H54 (cell line): ENCODE measurements around the gene PPTC7.
"Not testable (repeated sequence)": the region's sequence is repeated elsewhere in the genome, so short reads cannot be mapped to it uniquely, and the experiment has no call there.

Experiments
- DNase-seq: peaks from one replicate; pipeline ENCODE4 v3.0.0; 2011; ENCODE audit warnings: low spot score, mixed read lengths; ENCODE audit not compliant: insufficient read length
- FAIRE-seq: peaks from 3 replicates; lab custom pipeline; 2011; peaks lifted over from hg19 to GRCh38; lab: Jason Lieb, UNC
- POLR2A ChIP-seq: IDR thresholded peaks from 2 replicates; pipeline ENCODE4 v1.6.1; 2011; ENCODE audit warnings: low read depth, mild to moderate bottlenecking, low read length

PPTC7 gene

DNA sequence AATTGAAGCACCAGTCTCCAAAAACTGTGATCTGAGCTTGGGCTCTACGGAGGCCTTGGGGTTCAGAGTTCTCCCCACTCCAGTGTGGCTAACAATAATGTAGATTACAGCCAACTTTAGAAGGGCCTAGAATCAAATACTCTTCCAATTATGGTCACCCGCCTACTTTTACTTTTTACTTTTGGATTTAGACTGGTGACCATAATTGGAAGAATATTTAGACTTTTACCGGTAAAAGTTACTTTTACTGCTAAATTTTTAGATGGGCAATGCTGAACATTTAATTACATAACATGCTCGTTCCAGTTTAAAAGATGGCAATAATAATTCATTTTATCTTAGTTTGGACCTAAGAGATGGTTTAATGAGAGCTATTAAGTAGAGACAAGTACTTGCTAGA lies 39.2 kb downstream of the PPTC7 start:
- FAIRE-seq (no peak), DNase-seq (no peak)
- no peak for TF ChIP-seq POLR2A

DNA sequence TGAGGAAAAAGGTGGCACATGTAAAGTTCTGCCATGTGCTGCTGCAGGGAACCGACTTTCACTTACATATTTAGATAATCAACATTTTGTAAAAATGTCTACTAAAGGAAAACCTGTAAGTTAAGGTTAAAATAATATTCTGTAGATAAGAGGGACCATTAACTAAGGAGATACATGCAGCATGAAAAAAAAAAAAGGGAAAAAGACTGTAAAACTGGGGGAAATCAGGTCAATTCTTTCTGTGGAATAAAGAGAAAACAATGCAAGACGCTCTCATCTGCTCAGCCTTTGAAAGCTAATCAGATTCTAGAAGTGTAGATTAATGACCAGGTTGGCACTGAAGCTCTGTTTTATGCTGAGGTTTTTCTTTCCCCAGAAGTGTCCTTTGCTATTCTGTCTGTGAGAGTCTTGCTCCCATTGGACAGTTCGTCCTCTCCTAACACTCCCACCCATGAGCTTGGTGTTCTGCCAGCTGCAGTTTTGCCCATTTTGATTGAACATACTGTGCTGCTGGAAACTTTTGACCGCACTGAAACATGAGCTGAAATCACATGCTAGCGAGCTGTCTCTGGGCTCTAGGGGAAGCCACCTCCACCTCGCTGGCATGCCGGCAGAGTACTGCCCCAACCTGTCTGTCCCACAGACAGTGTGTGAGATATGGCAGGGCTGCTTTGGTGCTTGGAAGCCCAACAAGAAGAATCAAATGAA lies 39.7 kb downstream of the PPTC7 start:
- DNase-seq (no peak), FAIRE-seq (no peak)
- TF ChIP-seq POLR2A, result no peak

DNA sequence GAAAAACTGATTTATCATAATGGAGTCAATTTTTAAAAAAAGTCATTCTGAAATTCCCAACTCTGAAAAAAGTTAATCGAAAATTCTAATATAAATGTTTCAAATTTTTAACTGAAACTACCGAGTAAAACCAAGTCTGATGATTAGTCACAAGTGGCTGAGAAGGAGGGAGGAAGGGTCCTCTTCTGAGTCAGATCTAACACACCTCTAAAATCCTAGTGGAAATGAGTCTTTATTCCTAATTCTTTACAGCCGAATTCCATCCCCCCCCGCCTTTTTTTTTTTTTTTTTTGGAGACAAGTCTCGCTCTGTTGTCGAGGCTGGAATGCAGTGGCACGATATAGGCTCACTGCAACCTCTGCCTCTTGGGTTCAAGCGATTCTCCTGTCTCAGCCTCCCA lies 43.1 kb downstream of the PPTC7 start:
- no peak for FAIRE-seq
- DNase-seq, result no peak
- TF ChIP-seq POLR2A, result no peak

- DNase-seq (no peak), FAIRE-seq (no peak)
- no peak for TF ChIP-seq POLR2A
Observed at GRCh38 chr12:110538869-110539622, 44.1 kb downstream of the PPTC7 start.

DNA sequence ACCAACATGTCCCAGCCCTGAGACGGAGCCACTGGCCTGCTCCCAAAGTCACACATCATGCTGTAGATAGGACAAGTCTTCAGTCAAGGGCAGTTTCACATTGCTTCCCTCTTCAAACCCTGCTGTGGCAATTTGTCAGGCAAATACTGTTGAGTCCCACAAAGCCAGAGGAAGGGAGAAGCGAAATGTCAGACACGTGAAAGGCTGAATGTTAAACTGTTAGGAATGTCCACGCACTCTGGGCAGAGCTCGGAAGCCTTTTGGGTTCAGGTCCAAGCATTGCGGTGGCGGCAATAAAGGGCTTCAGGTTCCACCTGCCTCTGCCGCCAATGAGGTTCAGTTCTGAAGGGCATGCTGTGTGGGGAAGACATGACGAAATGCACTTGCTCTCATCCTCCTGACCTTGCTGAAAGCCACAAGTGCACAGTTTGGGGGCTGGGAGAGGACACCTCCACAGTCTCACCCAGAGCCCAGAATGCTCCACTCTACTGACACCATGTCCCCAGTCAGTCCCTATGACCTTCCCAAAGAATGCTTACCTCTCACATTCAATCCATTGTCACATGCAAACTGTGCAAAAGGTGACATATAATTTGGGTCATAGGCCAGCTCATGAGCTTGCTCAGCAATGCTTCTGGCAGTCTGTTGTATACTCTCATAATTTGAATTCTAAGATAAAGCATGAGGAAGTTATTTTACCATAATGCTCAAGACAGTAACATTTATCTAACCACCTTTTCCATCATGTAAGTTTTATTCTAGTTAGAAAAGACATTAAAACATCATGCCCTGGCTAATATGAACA lies 45.3 kb downstream of the PPTC7 start:
- DNase-seq (no peak), FAIRE-seq (no peak)
- TF ChIP-seq POLR2A, result no peak

GRCh38 chr12:110536834-110537604 lies 46.1 kb downstream of the PPTC7 start:
- no peak for DNase-seq
- no peak for TF ChIP-seq POLR2A
- FAIRE-seq, result no peak

GRCh38 chr12:110534811-110535210 lies 48.3 kb downstream of the PPTC7 start:
- FAIRE-seq (no peak), DNase-seq (no peak)
- no peak for TF ChIP-seq POLR2A

DNA sequence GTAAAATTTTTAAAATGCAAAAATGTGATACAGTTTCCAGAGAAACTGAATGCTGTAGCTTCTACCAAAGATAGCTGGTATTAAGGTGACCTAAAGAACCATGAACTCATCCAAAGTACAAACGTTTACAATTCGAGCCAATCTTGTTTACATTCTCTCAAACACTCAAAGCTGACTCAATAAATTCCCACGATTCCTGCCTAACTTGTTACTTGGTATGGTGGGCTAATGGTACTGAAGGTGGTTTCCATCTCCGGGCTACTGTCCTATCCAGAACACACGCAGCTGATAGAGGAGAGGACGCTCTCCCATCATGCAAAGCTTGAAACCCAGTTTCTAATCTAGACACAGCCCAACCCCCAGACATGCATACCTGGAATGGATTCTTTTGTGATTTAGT lies 49.5 kb downstream of the PPTC7 start:
- no peak for FAIRE-seq
- no peak for DNase-seq
- TF ChIP-seq POLR2A, result no peak

- no peak for TF ChIP-seq POLR2A
- FAIRE-seq, result peak; percentile 62
- no peak for DNase-seq
Observed at GRCh38 chr12:110532644-110533043, 50.5 kb downstream of the PPTC7 start.

DNA sequence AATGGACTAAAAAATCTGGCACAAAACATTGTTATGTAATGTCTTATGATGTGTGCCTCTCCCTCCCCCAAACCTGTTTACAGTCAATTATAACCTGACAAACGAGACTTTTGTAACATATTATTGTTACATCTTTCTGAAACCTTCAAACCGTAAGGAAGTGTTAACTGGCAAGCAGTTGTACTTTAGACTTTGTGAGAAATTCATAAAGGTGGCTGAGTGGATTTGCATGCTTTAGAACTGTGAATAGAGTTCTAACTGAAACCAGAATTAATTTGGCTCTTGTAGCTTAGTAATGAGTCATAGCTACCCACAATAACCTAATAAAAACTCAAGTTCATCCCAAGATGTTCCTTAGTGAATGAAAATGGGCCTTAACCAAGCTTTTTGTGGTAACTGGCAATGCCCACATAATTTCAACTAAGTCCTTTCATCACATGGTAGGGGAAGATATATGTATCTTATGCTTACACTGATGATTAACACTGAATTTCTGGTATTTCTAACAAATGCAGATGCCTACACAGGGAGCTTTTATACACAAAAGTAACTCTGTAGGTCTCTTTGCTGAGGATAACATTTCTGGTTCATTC lies 51.3 kb downstream of the PPTC7 start:
- TF ChIP-seq POLR2A, result no peak
- no peak for DNase-seq
- peak; percentile 27 for FAIRE-seq

GRCh38 chr12:110530511-110530910 lies 52.6 kb downstream of the PPTC7 start:
- FAIRE-seq (no peak), DNase-seq (no peak)
- no peak for TF ChIP-seq POLR2A

- no peak for TF ChIP-seq POLR2A
- no peak for DNase-seq
- FAIRE-seq, result no peak
Observed at GRCh38 chr12:110528277-110528839, 54.8 kb downstream of the PPTC7 start.

DNA sequence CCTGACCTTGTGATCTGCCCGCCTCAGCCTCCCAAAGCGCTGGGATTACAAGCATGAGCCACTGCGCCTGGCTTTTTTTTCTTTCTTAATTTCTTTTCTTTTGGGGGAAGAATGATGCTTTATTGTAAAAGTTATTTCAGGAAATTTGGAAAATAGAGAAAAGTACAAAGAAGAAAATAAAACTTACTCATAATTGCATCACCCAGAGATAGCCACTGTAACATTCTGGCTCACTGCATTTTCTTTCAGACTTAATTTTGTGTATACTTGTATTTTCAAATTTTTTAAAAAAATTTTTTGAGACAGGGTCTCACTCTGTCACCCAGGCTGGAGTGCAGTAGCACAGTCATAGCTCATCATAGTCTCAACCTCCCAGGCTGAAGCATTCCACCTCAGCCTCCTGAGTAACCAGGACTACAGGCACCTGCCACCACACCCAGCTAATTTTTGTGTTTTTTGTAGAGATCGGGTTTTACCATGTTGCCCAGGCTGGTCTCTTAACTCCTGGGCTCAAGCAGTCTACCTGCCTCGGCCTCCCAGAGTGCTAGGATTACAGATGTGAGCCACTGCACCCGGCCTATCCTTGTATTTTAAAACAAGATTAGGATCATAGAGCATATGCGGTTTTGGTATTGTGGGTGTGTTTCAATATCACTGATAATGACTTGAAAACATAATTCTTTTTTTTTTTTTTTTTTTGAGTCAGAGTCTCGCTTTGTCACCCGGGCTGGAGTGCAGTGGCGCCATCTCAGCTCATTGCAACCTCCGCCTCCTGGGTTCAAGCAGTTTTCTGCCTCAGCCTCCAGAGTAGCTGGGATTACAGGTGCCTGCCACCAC lies 62.0 kb downstream of the PPTC7 start:
- not testable (repeated sequence) for DNase-seq, FAIRE-seq

GRCh38 chr12:110518014-110518413 lies 65.1 kb downstream of the PPTC7 start:
- not testable (repeated sequence) for FAIRE-seq

More at GRCh38 chr12:110518014-110518413, 65.1 kb downstream of the PPTC7 start:
- DNase-seq, result not testable (repeated sequence)
